GM20431 (cell line): ENCODE data around the gene GRHL1.

Source experiments
- in situ Hi-C: fragments of 300-500 bp; cut with MseI, MboI; formaldehyde crosslinking; loops from one replicate; pipeline ENCODE4 v1.15.0; 2020; ENCODE audit warnings: low sequenced_read_pairs; ENCODE audit not compliant: unreplicated experiment

GRHL1 gene

GRCh38 chr2:9971105-9971818 lies 19.8 kb downstream of the GRHL1 start:
- in situ Hi-C loops: no loop called here

- in situ Hi-C loops: no loop called here
These were observed 20.4 kb downstream of the GRHL1 start for GRCh38 chr2:9971890-9972289.

DNA sequence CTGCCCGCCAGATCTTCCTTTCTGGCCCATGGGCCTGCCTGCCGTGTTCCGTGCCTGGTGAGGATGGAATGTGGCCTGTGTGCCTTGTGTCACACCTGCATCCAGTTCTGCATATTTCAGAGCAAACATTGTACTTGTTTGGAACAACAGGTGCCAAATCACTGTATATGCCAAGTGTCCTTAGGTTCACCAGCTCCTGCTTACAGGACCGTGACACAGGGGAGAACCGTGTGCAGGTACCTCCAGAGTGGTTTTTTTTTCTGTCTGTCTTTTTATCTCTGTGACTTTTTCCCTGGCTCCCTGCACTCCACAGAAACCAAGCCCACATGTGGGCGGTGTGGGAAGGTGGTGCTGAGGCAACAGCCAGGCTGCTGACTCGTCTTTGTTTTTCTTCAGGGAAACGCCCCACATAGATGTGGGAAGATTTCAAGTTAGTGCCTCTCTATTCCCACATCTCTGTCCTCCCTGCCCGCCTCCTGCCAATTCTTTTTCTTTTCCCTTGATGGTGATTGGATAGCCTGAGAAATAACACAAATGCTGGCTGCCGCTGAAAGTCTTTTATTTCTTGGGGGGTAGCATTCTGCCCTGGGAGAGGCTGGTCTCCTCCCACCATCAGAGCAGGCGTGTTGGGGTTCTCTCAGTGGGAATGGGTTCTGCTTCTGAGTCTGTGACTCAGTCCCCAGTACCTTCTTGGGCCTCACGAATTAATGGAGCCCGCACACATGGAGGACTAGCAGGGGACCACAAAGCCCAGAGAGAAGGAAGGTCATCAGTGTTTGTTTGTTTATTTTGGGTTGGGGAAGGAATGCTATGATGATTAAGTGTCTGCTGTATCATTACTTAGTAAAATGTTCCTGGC lies 21.4 kb downstream of the GRHL1 start:
- in situ Hi-C loops: no loop called here

- in situ Hi-C loops: no loop called here
These were observed 22.2 kb downstream of the GRHL1 start for GRCh38 chr2:9973690-9974089.

DNA sequence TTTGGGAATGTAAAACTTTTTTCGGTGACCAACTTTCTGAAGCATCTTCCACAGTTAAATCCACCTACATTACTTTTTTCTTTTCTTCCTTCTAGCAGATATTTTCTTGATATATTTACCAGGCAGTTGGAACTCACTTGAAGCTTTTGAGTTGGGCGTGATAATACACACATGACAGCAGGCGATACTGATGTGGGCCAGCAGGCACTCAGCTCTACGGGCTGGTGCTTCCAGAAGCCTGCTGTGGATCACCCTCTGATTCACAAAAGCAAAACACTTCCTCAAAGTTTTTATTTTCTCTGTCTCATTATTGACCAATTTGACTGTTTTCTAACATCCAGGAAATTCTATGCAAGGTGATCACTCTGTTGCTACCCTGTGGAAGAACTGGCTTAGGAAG lies 22.9 kb downstream of the GRHL1 start:
- in situ Hi-C loops: no loop called here

- in situ Hi-C loops: no loop called here
These were observed 23.8 kb downstream of the GRHL1 start for GRCh38 chr2:9975328-9975727.

- in situ Hi-C loops: no loop called here
These were observed 24.4 kb downstream of the GRHL1 start for GRCh38 chr2:9975805-9976447.

DNA sequence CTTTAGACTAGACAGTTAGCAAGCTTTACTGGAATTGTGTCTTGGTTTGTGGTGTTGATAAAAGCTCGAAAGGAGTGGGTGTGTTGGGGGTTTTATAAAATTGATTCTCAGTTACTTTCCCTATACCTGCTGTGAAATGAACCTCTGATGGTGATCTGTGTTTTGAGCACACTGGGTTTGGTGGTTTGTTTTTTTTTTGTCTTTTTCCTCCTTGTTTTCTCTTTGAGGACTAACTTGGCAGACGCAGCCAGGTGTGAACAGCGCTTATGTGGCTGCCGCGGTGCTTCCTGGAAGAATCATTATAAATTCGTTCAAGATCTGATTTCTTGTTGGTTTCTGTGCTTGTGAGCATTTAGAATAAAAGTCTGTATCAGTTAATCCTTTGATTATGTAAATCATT lies 28.5 kb downstream of the GRHL1 start:
- in situ Hi-C loops: no loop called here

DNA sequence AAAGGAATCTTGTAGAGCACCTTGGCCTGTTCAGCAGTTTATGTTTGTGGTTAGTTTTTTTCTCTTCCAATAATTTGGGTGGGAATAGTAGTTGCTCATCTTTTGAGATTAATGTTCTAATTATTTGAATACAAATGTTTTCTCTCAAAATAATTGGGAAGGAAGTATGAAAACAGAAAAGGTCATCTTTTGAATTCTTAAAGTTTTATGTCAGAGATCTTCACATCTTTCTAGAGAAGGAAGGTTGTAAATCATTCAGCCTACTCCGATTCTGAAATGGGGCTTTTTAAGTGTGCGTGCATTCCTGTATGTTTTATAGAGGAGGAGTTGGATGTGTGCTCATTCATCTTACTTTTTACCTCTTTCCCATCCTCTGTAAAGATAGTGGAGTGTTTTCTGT lies 29.0 kb downstream of the GRHL1 start:
- in situ Hi-C loops: no loop called here

GRCh38 chr2:9981655-9982054 lies 30.2 kb downstream of the GRHL1 start:
- in situ Hi-C loops: no loop called here

DNA sequence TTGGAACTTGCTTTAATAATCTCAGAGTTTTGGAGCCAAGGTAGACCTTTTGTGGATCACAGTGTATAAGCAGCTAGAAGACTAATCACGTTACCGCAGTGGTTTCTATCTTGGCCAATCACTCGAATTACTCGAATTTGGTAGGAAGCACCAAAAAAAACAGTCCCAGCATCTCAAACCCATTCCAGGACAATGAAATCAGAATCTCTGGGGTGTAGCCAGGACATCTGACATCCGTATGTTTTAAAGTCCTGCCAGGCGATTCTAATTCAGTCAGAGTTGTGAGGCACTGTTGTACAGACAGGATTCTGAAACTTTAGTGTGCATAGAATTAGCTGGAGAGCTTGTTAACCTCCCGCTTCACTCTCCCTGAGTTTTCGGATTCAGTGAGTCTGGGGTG lies 30.8 kb downstream of the GRHL1 start:
- in situ Hi-C loops: no loop called here

GRCh38 chr2:9982891-9983290 lies 31.4 kb downstream of the GRHL1 start:
- in situ Hi-C loops: no loop called here

DNA sequence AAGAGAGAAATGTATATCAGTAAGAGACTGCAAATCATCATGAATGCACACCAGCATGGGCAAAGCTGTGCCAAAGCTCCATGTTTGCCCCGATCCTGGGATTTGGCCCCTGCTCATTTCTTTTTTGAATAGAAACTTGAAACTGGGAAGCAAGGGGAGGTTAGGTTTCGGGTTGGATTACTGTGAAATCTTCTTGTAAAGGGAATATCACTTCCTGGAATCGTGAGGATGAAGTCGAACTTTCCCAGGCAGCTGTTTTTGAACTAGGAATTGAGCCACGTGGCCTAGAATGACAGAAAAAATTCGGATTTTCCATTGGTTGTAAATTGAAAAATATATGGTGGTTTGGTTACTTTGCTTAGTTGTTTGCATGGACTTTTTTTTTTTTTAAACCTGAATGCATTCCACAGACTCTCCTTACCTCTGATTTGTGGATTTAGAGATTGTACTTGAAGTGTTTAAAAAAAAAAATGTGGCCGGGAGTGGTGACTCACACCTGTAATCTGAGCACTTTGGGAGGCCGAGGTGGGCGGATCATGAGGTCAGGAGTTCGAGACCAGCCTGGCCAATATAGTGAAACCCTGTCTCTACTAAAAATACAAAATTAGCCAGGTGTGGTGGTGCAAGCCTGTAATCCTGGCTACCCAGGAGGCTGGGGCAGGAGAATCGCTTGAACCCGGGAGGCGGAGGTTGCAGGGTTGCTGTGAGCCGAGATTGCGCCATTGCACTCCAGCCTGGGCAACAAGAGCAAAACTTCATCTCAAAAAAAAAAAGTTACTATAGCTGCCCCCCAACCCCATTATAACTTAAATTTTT lies 32.1 kb downstream of the GRHL1 start:
- in situ Hi-C loops: no loop called here

GRCh38 chr2:9984217-9984739 lies 32.8 kb downstream of the GRHL1 start:
- in situ Hi-C loops: no loop called here

DNA sequence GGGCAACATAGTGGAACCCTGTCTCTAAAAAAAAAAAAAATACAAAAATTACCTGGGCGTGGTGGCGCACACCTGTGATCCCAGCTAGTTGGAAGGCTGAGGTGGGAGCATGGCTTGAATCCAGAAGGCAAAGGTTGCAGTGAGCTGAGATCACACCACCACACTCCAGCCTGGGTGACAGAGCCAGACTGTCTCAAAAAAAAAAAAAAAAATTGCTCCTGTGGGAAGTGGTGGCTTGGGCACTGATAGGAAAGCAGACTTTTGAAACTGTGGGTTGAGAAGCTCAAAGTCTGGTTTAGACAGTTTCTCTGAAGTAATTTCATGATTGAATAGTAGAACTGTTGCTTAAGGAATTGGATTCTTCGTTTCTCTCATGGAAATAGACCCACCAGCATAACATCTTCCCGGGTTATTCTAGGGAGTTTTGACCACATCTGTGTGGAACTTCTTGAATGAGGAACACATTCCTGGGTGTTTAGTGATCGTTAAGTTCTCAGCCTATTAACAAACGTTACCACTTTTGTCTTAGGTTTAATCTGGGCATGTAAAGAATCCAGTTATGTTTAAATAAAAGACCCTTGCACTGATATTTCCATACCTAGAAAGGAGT lies 33.5 kb downstream of the GRHL1 start:
- in situ Hi-C loops: no loop called here

- in situ Hi-C loops: no loop called here
These were observed 34.2 kb downstream of the GRHL1 start for GRCh38 chr2:9985531-9986328.

DNA sequence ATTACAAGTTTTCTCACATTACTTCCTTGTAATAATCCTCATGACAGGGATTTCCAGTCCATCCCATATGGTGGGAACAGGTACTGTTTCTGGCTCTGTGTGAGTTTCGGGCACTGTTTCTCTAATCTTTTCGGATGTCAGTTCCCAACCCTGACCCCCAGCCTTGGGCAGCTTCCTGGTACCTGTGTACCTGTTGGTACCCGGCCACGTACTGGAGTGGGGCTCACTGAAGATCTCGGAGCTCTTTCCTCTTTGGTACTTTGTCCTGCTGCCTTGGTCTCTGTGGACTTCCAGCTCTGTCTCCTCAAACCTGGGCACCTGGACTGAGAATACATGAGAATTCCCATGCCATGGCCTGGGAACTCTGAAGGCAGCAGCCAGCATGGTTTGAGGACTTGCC lies 36.8 kb downstream of the GRHL1 start:
- in situ Hi-C loops: no loop called here

DNA sequence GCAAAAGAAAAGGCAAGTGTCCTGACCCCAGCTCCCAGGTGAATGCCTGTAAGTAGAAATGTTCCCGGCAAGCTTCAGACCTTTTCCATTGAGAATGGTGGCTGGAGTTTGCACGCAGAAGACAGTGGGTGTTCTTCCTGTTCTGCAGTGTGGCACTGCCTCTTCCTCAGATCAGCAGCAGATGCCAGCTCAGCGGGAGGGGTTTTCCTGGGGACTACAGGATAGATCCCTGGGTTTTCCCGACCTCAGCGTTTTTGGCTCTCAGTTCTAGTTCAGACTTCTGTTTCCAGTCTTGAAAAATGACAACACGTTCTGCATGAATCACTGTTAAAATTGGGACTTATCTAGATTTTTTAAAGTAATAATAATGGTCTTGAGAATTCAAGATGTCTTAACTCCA lies 39.2 kb downstream of the GRHL1 start:
- in situ Hi-C loops: no loop called here

DNA sequence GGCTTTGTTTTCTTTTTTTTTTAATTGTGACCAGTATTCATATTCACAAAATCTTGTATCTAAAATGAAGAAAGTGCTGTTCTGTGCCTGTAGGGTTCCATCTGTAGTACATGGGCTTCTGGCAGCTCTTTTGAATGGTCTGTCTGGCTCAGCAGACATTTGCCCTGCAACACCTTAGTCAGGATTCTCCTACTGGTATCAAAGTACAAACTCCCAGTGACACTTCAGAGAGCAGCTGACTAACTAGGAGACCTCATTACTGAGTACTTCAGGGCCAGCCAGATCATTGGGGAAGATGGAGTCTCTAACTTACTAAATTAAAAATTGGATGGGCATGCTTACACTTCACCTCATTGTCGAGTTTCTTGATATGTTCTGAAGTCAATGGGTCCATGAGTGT lies 39.7 kb downstream of the GRHL1 start:
- in situ Hi-C loops: no loop called here
